Heart right ventricle (tissue), 16 donors: ENCODE results near the gene PDLIM7. TPM values are rescaled to one million over a fixed set of nuclear protein-coding genes. Genes with fewer than 3 reads are reported as not detected.

ENCODE experiments used
- ATAC-seq, 8 donors: fragments of 200-7000 bp; cut with Tn5 transposase; one replicate each; pipeline ENCODE4 v1.9.1; 2020; ENCODE audit warnings: mild to moderate bottlenecking in 8 of 8, moderate library complexity in 8 of 8, moderate number of reproducible peaks in 1 of 8
- DNase-seq, 2 donors: peaks; one replicate each; pipeline ENCODE4 v3.0.0-alpha.2; 2020
- H3K27ac ChIP-seq, 10 donors: fragments of 200-600 bp; sonication (generic) in 2 of 10; one replicate each; pipeline versions ENCODE4 v1.5.0 to v1.8.0; 2020 to 2022; ENCODE audit warnings: mild to moderate bottlenecking in 3 of 10
- H3K27me3 ChIP-seq, 7 donors: fragments of 200-600 bp; one replicate each; pipeline ENCODE4 v1.8.0; 2021 to 2022; ENCODE audit warnings: mild to moderate bottlenecking in 2 of 7
- H3K36me3 ChIP-seq, 9 donors: fragments of 200-600 bp; sonication (generic) in 1 of 9; one replicate each; pipeline versions ENCODE4 v1.5.0 to v1.8.0; 2020 to 2022; ENCODE audit warnings: mild to moderate bottlenecking in 2 of 9
- H3K4me1 ChIP-seq, 9 donors: fragments of 200-600 bp; sonication (generic) in 1 of 9; one replicate each; pipeline versions ENCODE4 v1.5.0 to v1.8.0; 2020 to 2022; ENCODE audit warnings: mild to moderate bottlenecking in 4 of 9
- H3K4me3 ChIP-seq, 10 donors: fragments of 200-600 bp; sonication (generic) in 2 of 10; one replicate each; pipeline versions ENCODE4 v1.5.0 to v1.8.0; 2020 to 2022; ENCODE audit warnings: mild to moderate bottlenecking in 7 of 10, moderate library complexity in 2 of 10
- H3K9me3 ChIP-seq, 11 donors: fragments of 200-600 bp in 10 of 11; sonication (generic) in 2 of 11; one replicate each; pipeline versions ENCODE4 v1.5.0 to v1.8.0; 2013 to 2022; ENCODE audit warnings: mild to moderate bottlenecking in 2 of 11, control low read depth in 1 of 11, moderate library complexity in 1 of 11
- WGBS, 2 donors: extraction: QIAGEN DNeasy Blood & Tissue Kit; methylation state at CpG; one replicate each; pipeline ENCODE4 v1.1.7; 2013; ENCODE audit warnings: inconsistent platforms in 1 of 2; 5-methylcytosine and 5-hydroxymethylcytosine counted together
- intact Hi-C, 10 donors: fragments of 100-400 bp; cut with DNase I; formaldehyde crosslinking; loops; one replicate each; pipeline versions ENCODE4 v1.11.1 to v1.14.2; 2022
- polyA plus RNA-seq, 2 donors: library from polyadenylated mRNA; stranded (reverse); fragments of 200-250 nt; gene quantifications; one replicate each; pipeline ENCODE4 v1.2.3, GENCODE V29; 2013
- total RNA-seq, 10 donors: library from RNA; stranded (reverse); fragmentation: NEBNext Ultra II Directional in 3 of 10; extraction: Animal tissue kit (Norgen Biotek cat#: 25700) in 3 of 10; gene quantifications; one replicate each; pipeline versions ENCODE4 v1.2.1 to v1.2.4, GENCODE V29; 2021 to 2023
- TF ChIP-seq, protein P1 (sequence below), 9 donors: fragments of 200-600 bp; sonication (generic) in 2 of 9; IDR thresholded peaks; one replicate each; pipeline versions ENCODE4 v1.5.0 to v1.8.0; 2021 to 2022; ENCODE audit warnings: antibody characterized with exemption in 9 of 9, mild to moderate bottlenecking in 5 of 9, moderate library complexity in 1 of 9
- donor health status: Arrhythmogenic right ventricular cardiomyopathy.
- donor health status: ischemic (EF 13 %, LVEDD 7.1; RV severe dilation, severe dysfunction).
- donor health status: healthy with polysubstance abuse.
- donor health status: DM: no; HTN: yes; CAD: no.
- donor health status: DM: no; HTN: no; CAD: no.
- donor health status: ischemic (EF 25% LVEDD 6.9; RV normal size, moderate dysfunction).
- donor health status: ischemic (EF 25% LVEDD 5.7; RV mildly dilated, moderate dysfunction).
- donor health status: healthy.
- donor health status: DM: yes; HTN: yes; CAD: no.
- donor health status: Ischemic cardiomyopathy.
- donor health status: ischemic (EF 35%, LVEDD 5.7; RV mildly dilated, moderate dysfunction).
- donor health status: nonischemic (EF 11% LVEDD 7.7; RV severe dilation, severe dysfunction).
- donor health status: DM: yes; HTN: yes; CAD: no.
- donor health status: PGD.
- donor health status: ischemic (EF 29% LVEDD 5.4; RV normal size, mild dysfunction).
- donor health status: nonischemic (EF 23%, LVEDD 6.1; RV moderate dilation, normal function).

The PDLIM7 gene
- total and polyA plus RNA-seq, 12 donors, result 32.5 to 131 (median 58.1) TPM

DNA sequence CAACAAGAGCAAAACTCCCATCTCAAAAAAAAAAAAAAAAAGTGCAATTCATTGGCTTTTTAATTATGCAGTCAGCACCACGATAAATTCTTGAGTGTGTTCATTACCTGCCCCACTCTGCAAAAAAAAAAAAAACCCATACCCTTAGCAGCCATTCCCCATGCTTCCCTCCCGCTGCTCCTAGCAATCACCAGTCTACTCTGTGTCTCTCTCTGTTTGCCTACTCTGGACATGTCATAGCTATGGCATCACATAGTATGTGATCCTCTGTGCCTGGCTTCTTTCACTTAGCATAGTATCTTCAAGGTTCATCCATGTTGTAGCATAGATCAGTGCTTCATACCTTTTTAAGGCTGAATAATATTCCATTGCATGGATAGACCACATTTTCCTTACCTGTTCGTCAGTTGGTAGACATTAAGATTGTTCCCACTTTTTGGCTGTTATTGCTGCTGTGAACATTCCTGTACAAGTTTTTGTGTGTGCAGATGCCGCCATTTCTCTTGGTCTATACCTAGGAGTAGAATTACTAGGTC lies 57.8 kb downstream of the PDLIM7 start:
- no peaks in the 10 kb centered on the region for H3K9me3 ChIP-seq
- DNase-seq (no peak), ATAC-seq (no peak)
- H3K4me1 ChIP-seq, result no peaks in the 10 kb centered on the region
- no peak overlapping the region for H3K4me3 ChIP-seq
- no peaks in the 10 kb centered on the region for H3K27me3 ChIP-seq
- H3K27ac ChIP-seq, result no peak overlapping the region
- H3K36me3 ChIP-seq, result peaks cover 0 to 85% (median 20%) of the 10 kb centered on the region in 9 donors
- TF ChIP-seq, protein P1, sequence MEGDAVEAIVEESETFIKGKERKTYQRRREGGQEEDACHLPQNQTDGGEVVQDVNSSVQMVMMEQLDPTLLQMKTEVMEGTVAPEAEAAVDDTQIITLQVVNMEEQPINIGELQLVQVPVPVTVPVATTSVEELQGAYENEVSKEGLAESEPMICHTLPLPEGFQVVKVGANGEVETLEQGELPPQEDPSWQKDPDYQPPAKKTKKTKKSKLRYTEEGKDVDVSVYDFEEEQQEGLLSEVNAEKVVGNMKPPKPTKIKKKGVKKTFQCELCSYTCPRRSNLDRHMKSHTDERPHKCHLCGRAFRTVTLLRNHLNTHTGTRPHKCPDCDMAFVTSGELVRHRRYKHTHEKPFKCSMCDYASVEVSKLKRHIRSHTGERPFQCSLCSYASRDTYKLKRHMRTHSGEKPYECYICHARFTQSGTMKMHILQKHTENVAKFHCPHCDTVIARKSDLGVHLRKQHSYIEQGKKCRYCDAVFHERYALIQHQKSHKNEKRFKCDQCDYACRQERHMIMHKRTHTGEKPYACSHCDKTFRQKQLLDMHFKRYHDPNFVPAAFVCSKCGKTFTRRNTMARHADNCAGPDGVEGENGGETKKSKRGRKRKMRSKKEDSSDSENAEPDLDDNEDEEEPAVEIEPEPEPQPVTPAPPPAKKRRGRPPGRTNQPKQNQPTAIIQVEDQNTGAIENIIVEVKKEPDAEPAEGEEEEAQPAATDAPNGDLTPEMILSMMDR (IDR thresholded peaks at IDR 0.05), result no peak
- intact Hi-C loops, result no loop called here
- WGBS, 2 donors, result 99 to 100% methylated on average over 4 of the region's 4 CpGs

DNA sequence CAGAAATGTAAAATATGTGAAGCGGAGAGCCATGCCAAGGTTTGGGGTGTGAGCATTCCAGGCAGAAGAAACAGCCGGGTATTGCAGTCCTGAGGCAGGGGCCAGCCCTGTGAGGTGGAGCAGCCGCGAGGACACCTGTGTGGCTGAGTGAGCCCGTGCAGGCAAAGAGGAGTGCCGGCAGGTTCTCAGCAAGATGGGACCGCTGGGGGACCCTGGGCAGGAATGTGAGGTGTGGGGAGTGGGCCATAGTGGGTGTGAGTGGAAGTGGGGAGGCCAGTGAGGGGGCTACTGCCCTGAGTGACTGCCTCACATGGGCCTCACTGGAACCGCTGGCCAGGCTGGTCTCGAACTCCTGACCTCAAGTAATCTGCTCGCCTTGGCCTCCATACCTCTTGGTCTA lies 58.9 kb downstream of the PDLIM7 start:
- TF ChIP-seq, protein P1 (IDR thresholded peaks at IDR 0.05), result no peak
- Histone ChIP-seq H3K4me1 (peaks cover 0 to 4% (median 0%) of the 10 kb centered on the region in 9 donors), H3K27ac (no peak overlapping the region), H3K9me3 (no peaks in the 10 kb centered on the region), H3K27me3 (no peaks in the 10 kb centered on the region), H3K36me3 (peaks cover 0 to 97% (median 30%) of the 10 kb centered on the region in 9 donors), H3K4me3 (no peak overlapping the region)
- ATAC-seq, result no peak
- WGBS, 2 donors, result 95 to 96% methylated on average over 10 of the region's 10 CpGs
- no peak for DNase-seq
- intact Hi-C loops, result no loop called here

DNA sequence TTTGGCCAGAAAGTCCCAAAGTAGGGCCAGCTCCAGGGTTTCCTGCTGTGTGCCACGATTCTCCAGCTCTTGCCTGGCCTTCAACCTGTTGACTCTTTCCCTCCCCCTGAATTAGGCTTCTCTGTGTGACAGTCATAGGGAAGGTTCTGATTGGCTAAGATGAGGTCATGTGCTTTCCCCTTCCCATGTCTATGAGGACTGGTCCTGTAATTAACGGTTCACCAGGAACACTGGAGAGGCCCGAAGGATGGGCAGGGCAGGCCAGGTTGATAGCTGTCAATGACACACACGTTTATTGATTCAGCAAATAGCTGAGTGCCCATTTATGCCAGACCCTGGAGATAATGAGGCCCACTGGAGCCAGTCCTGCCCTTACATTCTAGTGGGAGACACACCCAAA lies 59.8 kb downstream of the PDLIM7 start:
- intact Hi-C loops, result no loop called here
- peaks cover 0 to 12% (median 2%) of the 10 kb centered on the region in 9 donors for H3K4me1 ChIP-seq
- 74 to 75% methylated on average over 4 of the region's 4 CpGs for WGBS, 2 donors
- ATAC-seq (no peak), DNase-seq (no peak)
- no peak overlapping the region for H3K27ac ChIP-seq
- H3K36me3 ChIP-seq, result peaks cover 0 to 100% (median 34%) of the 10 kb centered on the region in 9 donors
- no peaks in the 10 kb centered on the region for H3K9me3 ChIP-seq
- TF ChIP-seq, protein P1 (IDR thresholded peaks at IDR 0.05), result no peak
- no peaks in the 10 kb centered on the region for H3K27me3 ChIP-seq
- H3K4me3 ChIP-seq, result no peak overlapping the region

DNA sequence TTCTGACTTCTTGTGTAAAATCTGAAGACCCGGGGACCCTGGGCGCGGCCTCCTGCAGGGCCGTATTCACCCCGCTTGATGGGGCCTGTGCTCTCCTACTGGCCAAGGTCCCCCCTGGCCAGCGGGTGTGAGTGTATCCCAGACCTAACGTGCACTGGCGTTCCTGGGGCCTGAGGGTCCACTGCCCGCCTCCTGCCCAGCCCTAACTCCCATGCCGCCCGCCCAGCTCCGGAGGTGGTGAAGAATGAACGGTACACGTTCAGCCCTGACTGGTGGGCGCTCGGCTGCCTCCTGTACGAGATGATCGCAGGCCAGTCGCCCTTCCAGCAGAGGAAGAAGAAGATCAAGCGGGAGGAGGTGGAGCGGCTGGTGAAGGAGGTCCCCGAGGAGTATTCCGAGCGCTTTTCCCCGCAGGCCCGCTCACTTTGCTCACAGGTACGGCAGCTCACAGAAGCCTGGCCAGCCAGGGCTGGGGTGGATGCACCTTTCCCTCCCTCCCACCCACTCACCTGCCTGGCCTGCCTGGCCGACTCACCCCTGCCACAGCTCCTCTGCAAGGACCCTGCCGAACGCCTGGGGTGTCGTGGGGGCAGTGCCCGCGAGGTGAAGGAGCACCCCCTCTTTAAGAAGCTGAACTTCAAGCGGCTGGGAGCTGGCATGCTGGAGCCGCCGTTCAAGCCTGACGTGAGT lies 61.4 kb downstream of the PDLIM7 start:
- TF ChIP-seq, protein P1 (IDR thresholded peaks at IDR 0.05), result no peak
- H3K27ac ChIP-seq, result no peak overlapping the region
- 94 to 96% methylated on average over 37 of the region's 37 CpGs for WGBS, 2 donors
- H3K4me1 ChIP-seq, result peaks cover 0 to 29% (median 18%) of the 10 kb centered on the region in 9 donors
- no peak for ATAC-seq
- H3K36me3 ChIP-seq, result peaks cover 0 to 100% (median 34%) of the 10 kb centered on the region in 9 donors
- no peak for DNase-seq
- H3K9me3 ChIP-seq, result no peaks in the 10 kb centered on the region
- no peaks in the 10 kb centered on the region for H3K27me3 ChIP-seq
- H3K4me3 ChIP-seq, result no peak overlapping the region
- intact Hi-C loops, result no loop called here
